Adipose tissue (tissue), 3 donors: ENCODE measurements around the gene SLC39A11. TPM values are rescaled to one million over a fixed set of nuclear protein-coding genes. Genes with fewer than 3 reads are reported as not detected.

Source experiments
- H3K27ac ChIP-seq: one replicate; pipeline ENCODE4 v1.5.1; 2013; ENCODE audit warnings: low read depth, low read length
- WGBS, 3 donors: extraction: QIAGEN DNeasy Blood & Tissue Kit; methylation state at CpG; one replicate each; pipeline ENCODE4 v1.1.7; 2013; 5-methylcytosine and 5-hydroxymethylcytosine counted together
- polyA plus RNA-seq, 3 donors: library from polyadenylated mRNA; stranded (reverse); fragments of 200-250 nt; gene quantifications; one replicate each; pipeline ENCODE4 v1.2.3, GENCODE V29; 2013
- donor health status: healthy with polysubstance abuse.
- donor health status: Bipolar disorder and iron deficiency.
- donor health status: healthy.

SLC39A11 gene
- polyA plus RNA-seq, 3 donors: 6.1 to 19.4 (median 7.6) TPM

- WGBS, 3 donors: 94 to 97% (median 96%) methylated on average over 4 of the region's 4 CpGs
- H3K27ac ChIP-seq: no peak overlapping the region
Measured at GRCh38 chr17:72737151-72737690, 355.3 kb downstream of the SLC39A11 start.

DNA sequence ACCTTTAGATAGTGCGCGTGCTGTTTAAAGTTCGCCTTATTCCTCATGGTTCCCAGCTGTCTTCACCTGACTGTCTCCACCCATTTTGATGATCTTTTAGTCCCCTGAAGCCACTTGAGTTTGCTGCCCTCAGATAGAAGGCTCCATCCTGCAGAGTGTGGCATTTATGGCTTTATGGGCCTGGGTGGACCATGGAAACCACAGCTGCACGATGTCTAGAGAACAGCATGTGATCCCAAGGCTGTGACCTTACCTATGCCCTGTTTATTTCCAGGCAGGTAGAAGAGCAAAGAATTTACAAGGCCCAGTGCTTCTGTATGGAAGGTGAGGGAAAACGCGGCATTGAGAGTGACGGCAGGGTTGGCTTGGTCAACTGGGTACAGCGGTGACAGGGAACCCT, 356.9 kb downstream of the SLC39A11 start:
- H3K27ac ChIP-seq: no peak overlapping the region

GRCh38 chr17:72735048-72735447, 357.4 kb downstream of the SLC39A11 start:
- H3K27ac ChIP-seq: no peak overlapping the region
- whole genome bisulfite sequencing, 3 donors: 92 to 95% (median 93%) methylated on average over 10 of the region's 10 CpGs

More for the DNA sequence above, 356.9 kb downstream of the SLC39A11 start:
- 88 to 96% (median 96%) methylated on average over 8 of the region's 8 CpGs for WGBS, 3 donors

DNA sequence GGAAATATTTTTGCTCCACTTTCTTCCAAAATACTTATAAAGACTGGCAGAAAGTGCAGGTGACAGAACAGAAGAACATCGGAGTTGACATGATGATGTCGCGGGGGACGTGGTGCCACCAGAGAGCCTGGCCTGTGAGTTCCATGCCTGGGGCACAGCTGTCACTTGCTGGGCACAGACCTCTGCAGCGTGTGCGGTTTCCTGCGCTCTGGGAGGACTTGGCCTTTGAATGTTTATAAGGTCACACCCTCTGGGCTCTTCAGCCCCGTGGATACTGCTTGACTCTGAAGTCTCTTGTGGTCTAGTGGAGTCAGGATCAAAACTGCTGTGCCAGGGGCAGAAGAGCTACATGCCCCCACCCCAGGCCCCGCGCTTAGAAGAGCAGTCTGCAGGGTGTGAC, 357.9 kb downstream of the SLC39A11 start:
- WGBS, 3 donors: 85 to 90% (median 89%) methylated on average over 10 of the region's 10 CpGs
- H3K27ac ChIP-seq: no peak overlapping the region

DNA sequence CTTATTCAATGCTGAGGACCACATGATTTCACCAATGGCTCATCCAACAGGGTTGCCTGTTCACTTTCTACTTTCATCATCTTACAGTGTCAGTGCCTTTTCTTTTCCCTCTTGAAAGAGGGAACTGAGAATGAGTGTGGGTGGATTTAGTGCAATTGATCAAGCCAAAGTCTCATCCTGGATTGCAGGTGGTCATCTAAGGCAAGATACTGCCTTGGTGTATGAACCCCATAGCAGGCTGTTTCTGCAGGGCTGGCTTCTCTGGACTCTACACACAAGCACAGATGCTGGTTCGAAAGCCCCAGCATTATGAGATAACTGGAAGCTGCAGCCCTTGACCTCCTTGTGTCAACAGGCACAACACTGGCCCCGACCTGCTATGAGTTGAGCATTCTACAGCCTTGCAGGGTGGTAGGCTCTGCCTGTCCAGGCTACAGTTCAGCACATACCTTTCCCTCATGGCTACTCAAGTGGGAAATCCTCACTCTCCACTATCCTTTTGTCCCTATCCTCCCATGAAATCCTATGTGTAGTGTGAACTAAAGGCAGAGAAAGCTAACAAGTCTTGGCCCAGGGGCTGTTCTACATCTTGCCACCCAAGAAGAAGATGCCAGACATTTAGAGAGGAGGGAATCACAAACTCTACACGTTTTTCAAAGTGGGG, 358.7 kb downstream of the SLC39A11 start:
- WGBS, 3 donors: 64 to 78% (median 77%) methylated on average over 3 of the region's 3 CpGs
- no peak overlapping the region for H3K27ac ChIP-seq

- 87 to 93% (median 92%) methylated on average over 8 of the region's 8 CpGs for WGBS, 3 donors
- no peak overlapping the region for H3K27ac ChIP-seq
Measured at GRCh38 chr17:72732893-72733618, 359.4 kb downstream of the SLC39A11 start.

GRCh38 chr17:72730077-72730476, 362.4 kb downstream of the SLC39A11 start:
- no peak overlapping the region for H3K27ac ChIP-seq
- 42 to 63% (median 49%) methylated on average over 7 of the region's 7 CpGs for WGBS, 3 donors

DNA sequence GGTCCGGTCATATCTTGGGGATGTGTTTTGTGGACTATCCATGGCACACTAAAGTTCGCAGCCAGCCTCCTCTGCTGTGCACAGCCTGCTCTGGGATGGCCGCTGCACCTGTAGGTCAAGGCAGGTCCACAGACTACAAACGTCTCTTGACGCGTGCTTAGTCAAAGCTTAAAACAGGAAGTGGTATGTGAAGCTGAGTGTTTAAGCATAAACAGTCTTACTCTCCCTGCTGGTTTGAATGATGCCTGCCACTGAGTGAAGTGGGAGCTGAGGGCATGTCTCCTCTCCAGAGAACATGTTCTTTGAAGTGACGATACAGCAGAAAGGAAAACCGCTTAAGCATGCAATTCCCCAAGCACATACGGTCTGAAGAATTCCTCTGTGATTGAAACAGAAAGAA, 365.6 kb downstream of the SLC39A11 start:
- no peak overlapping the region for H3K27ac ChIP-seq
- WGBS, 3 donors: 44 to 75% (median 56%) methylated on average over 9 of the region's 9 CpGs

DNA sequence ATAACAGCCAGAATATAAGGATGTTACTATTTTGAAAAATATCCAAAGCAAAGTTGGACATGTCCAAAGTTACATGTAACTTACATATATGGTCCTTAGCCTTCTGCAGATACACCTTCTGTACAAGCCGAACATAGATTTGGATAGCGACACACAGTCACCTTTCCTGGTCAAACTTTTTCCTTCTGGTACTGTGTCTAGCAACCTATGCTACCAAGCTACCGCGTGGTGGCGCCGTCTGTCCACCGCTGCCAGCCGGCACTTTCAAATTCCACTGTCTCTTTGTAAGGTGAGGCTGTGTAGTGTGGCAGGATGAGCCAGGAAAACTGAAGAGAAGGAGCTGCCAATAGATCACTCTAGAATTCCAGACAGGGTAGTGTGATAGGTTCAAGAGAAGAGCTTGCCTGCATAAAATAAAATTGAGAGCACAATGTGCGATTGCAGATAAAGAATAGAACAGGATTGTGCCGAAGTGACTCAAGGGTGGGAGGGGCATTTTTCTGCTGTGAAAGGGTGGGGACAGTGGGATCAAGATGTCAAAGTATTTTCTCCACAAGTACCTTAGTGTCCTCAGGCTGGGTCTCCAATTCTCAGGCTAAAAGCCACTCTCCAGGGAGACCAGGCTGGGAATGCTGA, 366.9 kb downstream of the SLC39A11 start:
- WGBS, 3 donors: 24 to 28% (median 28%) methylated on average over 10 of the region's 10 CpGs
- H3K27ac ChIP-seq: no peak overlapping the region

GRCh38 chr17:72724267-72724666, 368.2 kb downstream of the SLC39A11 start:
- H3K27ac ChIP-seq: no peak overlapping the region
- 76 to 89% (median 76%) methylated on average over 2 of the region's 2 CpGs for WGBS, 3 donors

DNA sequence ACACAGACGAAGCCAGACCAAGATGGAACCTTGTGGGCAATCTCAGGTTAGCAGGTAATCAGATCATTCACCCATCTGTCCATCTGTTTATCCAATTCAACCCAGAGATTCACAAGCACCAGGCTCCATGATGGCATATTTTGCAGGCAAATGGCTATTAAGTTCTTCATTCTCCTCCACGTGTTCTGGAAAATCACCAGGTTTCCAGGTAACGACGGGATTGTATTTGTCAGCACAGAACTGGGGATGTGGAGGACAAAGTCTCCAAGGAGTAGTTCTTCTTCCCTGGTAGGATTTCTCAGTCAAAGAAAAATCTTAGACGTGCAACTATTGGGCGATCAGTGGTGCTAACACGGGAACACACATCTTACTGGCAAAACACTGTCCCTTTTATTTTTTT, 368.8 kb downstream of the SLC39A11 start:
- H3K27ac ChIP-seq: no peak overlapping the region
- WGBS, 3 donors: 85 to 90% (median 89%) methylated on average over 7 of the region's 7 CpGs

GRCh38 chr17:72720494-72720825, 372.0 kb downstream of the SLC39A11 start:
- WGBS, 3 donors: 90 to 96% (median 96%) methylated on average over 1 of the region's 1 CpG
- H3K27ac ChIP-seq: no peak overlapping the region

GRCh38 chr17:72719578-72720493, 372.7 kb downstream of the SLC39A11 start:
- 47 to 73% (median 57%) methylated on average over 25 of the region's 25 CpGs for WGBS, 3 donors
- H3K27ac ChIP-seq: no peak overlapping the region

DNA sequence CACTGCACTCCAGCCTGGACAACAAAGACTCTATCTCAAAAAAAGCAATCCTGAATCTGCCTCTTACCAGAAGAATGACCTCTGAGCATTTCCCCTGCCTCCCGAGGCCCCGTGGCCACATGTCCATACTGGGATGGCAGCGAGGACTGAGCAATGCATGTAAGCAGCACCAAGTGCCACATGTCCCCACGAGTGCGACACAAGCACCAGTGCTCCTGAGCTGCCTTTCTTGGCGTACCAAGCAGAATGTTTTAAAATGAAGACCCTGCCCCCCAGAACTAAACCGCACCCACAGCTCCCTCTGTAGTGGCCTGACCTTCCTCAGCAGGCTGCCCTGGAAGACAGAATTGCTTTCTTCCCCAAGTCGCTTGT, 373.3 kb downstream of the SLC39A11 start:
- no peak overlapping the region for H3K27ac ChIP-seq
- WGBS, 3 donors: 65 to 85% (median 66%) methylated on average over 8 of the region's 8 CpGs

DNA sequence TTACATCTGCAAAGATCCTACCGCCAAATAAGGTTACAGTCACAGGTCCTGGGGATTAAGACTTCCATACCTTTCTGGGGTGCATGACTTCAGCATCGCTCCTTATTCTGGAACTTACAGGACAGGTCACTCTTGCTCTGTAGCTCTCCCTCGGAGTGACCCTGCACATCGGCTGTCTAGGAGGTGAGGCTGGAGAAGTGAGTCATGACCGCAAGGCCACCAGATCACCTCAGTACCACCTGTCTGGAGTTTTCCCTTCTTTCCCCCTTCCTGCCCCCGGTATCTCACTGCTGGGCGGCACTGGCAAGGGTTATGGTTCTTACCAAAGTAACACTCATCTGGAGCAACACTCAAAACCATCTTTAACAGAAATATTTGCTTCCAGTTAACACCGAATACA, 374.8 kb downstream of the SLC39A11 start:
- no peak overlapping the region for H3K27ac ChIP-seq
- WGBS, 3 donors: 94 to 95% (median 95%) methylated on average over 8 of the region's 8 CpGs

- H3K27ac ChIP-seq: no peak overlapping the region
- 81 to 86% (median 85%) methylated on average over 10 of the region's 10 CpGs for WGBS, 3 donors
Measured at GRCh38 chr17:72717276-72717675, 375.2 kb downstream of the SLC39A11 start.

DNA sequence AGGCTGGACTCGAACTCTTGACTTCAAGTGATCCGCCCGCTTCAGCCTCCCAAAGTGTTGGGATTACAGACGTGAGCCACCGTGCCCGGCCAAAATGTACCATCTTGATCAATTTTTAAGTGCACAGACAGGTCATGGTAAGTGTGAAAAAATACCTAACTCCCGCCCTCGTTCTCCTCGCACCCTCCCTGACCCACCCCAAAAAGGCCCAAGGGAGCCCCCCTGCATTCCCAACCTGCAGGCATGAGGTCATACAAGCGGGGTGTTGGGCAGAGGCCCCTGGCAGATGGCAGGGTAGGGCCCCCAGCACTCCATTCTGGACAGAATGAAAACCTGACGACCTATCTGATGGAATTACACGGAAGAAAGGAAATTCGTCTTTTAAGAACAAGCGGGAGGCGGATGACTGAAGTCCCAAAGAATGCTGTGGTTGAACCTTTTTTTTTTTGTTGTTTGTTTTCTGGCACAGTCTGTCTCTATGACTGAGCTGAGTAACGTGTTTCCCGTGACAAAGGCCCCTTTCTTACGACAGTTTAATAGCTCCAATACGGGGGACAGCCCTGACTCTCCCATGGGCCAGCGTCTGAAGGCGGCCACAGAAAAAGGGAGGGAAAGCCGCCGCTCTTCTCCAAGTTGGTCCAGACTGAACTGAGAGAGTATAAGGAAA, 376.4 kb downstream of the SLC39A11 start:
- H3K27ac ChIP-seq: no peak overlapping the region
- 71 to 87% (median 76%) methylated on average over 23 of the region's 23 CpGs for WGBS, 3 donors
